ENCODE measurements around the gene PRDM16.

DNA sequence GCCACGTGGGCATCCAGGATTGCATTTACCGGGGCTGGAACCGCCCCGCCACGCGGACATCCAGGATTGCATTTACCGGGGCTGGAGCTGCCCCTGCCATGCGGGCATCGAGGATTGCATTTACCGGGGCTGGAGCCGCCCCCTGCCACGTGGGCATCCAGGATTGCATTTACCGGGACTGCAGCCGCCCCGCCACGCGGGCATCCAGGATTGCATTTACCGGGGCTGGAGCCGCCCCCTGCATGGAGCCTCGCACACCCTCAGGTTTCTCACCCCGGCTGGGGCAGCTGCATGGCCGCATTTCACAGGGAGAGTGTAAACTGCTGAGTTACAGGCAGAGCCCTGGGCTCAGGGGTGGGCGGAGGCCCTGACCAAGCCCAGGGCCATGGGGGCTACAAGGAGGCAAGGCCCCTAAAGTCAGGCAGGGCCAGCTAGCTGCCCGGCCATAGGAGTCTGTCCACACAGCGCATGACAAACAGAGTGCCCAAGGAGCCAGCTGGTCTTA, 218.7 kb downstream of the PRDM16 start:
- no peak for TF ChIP-seq CTCF (IDR thresholded peaks at IDR 0.05)
- no peak for TF ChIP-seq REST (IDR thresholded peaks at IDR 0.05)
- TF ChIP-seq HES2 (IDR thresholded peaks at IDR 0.05): no peak
- no peak for TF ChIP-seq EP300 (IDR thresholded peaks at IDR 0.05)
- TF ChIP-seq MAFK (IDR thresholded peaks at IDR 0.05; ENCODE audit: partially characterized antibody): no peak
- TF ChIP-seq POLR2A (IDR thresholded peaks at IDR 0.05; ENCODE audit: low read length): no peak
- no peak for TF ChIP-seq SMC3 (IDR thresholded peaks at IDR 0.05)
- no peak for TF ChIP-seq JUNB (IDR thresholded peaks at IDR 0.05)

All from A549 (cell line).